HG02981 (cell line): ENCODE data around the gene SERINC3.

Experiments
- ATAC-seq: cut with Tn5 transposase; IDR thresholded peaks from one replicate; pipeline ENCODE4 v1.9.1; 2021; ENCODE audit warnings: mild to moderate bottlenecking, moderate library complexity; ENCODE audit not compliant: unreplicated experiment

Gene SERINC3

GRCh38 chr20:44468044-44468782, 53.7 kb downstream of the SERINC3 start:
- ATAC-seq = no peak

GRCh38 chr20:44467289-44467883, 54.5 kb downstream of the SERINC3 start:
- ATAC-seq = no peak

GRCh38 chr20:44465001-44465560, 56.8 kb downstream of the SERINC3 start:
- ATAC-seq = no peak

GRCh38 chr20:44464514-44464913, 57.4 kb downstream of the SERINC3 start:
- ATAC-seq = no peak

GRCh38 chr20:44463466-44463865, 58.4 kb downstream of the SERINC3 start:
- ATAC-seq = no peak

- ATAC-seq = no peak
Measured at GRCh38 chr20:44461803-44462174, 60.1 kb downstream of the SERINC3 start.

- no peak for ATAC-seq
Measured at GRCh38 chr20:44461142-44461802, 60.6 kb downstream of the SERINC3 start.

- ATAC-seq = no peak
Measured at GRCh38 chr20:44460795-44461141, 61.1 kb downstream of the SERINC3 start.

GRCh38 chr20:44459271-44459670, 62.6 kb downstream of the SERINC3 start:
- no peak for ATAC-seq

- no peak for ATAC-seq
Measured at GRCh38 chr20:44457016-44457415, 64.9 kb downstream of the SERINC3 start.

GRCh38 chr20:44456611-44457010, 65.3 kb downstream of the SERINC3 start:
- no peak for ATAC-seq

- ATAC-seq = no peak
Measured at GRCh38 chr20:44455126-44455525, 66.7 kb downstream of the SERINC3 start.

GRCh38 chr20:44454306-44454963, 67.4 kb downstream of the SERINC3 start:
- no peak for ATAC-seq

GRCh38 chr20:44450903-44451450, 70.9 kb downstream of the SERINC3 start:
- ATAC-seq = no peak

GRCh38 chr20:44450281-44450889, 71.5 kb downstream of the SERINC3 start:
- ATAC-seq = no peak

- no peak for ATAC-seq
Measured at GRCh38 chr20:44449864-44450263, 72.0 kb downstream of the SERINC3 start.

GRCh38 chr20:44448753-44449546, 72.9 kb downstream of the SERINC3 start:
- no peak for ATAC-seq

- no peak for ATAC-seq
Measured at GRCh38 chr20:44447827-44448419, 73.9 kb downstream of the SERINC3 start.
